Measurements from ENCODE around the gene MORC1. TPM values are rescaled to one million over a fixed set of nuclear protein-coding genes. Genes with fewer than 3 reads are reported as not detected.

MORC1 gene
- total RNA-seq, 1 donor from 2014 or later: not detected

GRCh38 chr3:108973019-108973418 is 144.9 kb downstream of the MORC1 start:
- no peaks in the 10 kb centered on the region for H3K4me1 Mint-ChIP-seq (ENCODE audit: unreplicated experiment)
- no peaks in the 10 kb centered on the region for H3K27me3 Mint-ChIP-seq (ENCODE audit: unreplicated experiment)
- no peaks in the 10 kb centered on the region for H3K9me3 Mint-ChIP-seq (ENCODE audit: unreplicated experiment)
- no peaks in the 10 kb centered on the region for H3K36me3 Mint-ChIP-seq (ENCODE audit: unreplicated experiment)
- H3K27ac Mint-ChIP-seq (ENCODE audit: unreplicated experiment): no peak overlapping the region
- no peak for DNase-seq (ENCODE audit: extremely low spot score, unreplicated experiment)
- H3K4me3 Mint-ChIP-seq (ENCODE audit: unreplicated experiment): no peak overlapping the region
- no peak for TF ChIP-seq CTCF (IDR thresholded peaks at IDR 0.05)

DNA sequence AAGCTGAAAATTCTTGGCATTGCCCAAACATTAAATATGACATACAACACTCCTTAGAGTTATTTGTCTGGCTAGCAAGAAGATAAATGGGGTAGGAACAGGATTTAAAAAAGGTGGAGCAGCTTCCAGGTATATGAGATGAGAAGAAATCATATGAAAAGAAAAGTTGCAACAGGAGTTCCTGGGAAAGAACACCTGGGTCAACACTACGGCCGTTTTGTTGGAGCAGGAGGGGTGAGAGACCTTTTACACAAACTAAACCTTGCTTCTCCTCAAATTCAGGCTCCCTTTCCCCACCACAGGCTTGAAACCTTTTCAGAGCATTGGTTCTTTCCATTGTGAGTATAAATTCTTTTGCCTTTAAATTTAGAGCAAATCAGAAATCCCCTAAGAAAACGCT is 145.5 kb downstream of the MORC1 start:
- H3K27ac Mint-ChIP-seq (ENCODE audit: unreplicated experiment): no peak overlapping the region
- TF ChIP-seq CTCF (IDR thresholded peaks at IDR 0.05): no peak
- no peaks in the 10 kb centered on the region for H3K9me3 Mint-ChIP-seq (ENCODE audit: unreplicated experiment)
- H3K36me3 Mint-ChIP-seq (ENCODE audit: unreplicated experiment): no peaks in the 10 kb centered on the region
- H3K4me3 Mint-ChIP-seq (ENCODE audit: unreplicated experiment): no peak overlapping the region
- H3K27me3 Mint-ChIP-seq (ENCODE audit: unreplicated experiment): peaks cover 2% of the 10 kb centered on the region
- no peaks in the 10 kb centered on the region for H3K4me1 Mint-ChIP-seq (ENCODE audit: unreplicated experiment)
- DNase-seq (ENCODE audit: extremely low spot score, unreplicated experiment): no peak

DNA sequence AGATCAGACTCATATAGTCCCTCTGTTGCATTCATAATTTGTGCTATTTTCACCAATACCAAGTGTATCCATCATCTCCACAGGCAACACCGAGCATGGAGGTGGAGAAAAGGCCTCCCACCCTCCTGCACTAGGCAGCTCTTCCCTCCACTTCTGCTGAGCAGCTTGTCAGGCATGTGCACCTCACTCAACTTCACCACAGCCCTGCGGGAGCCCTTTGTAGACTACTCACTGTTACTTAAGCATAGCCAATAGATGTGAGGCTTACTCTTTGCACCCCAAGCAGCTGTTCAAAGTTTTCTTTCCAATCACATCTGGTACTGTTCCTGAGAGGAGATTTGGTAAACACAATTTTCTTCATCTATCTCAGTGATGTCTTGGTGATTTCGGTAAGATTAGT is 147.4 kb downstream of the MORC1 start:
- no peaks in the 10 kb centered on the region for H3K36me3 Mint-ChIP-seq (ENCODE audit: unreplicated experiment)
- peaks cover 3% of the 10 kb centered on the region for H3K27me3 Mint-ChIP-seq (ENCODE audit: unreplicated experiment)
- H3K4me3 Mint-ChIP-seq (ENCODE audit: unreplicated experiment): no peak overlapping the region
- TF ChIP-seq CTCF (IDR thresholded peaks at IDR 0.05): no peak
- DNase-seq (ENCODE audit: extremely low spot score, unreplicated experiment): no peak
- no peaks in the 10 kb centered on the region for H3K9me3 Mint-ChIP-seq (ENCODE audit: unreplicated experiment)
- H3K27ac Mint-ChIP-seq (ENCODE audit: unreplicated experiment): no peak overlapping the region
- no peaks in the 10 kb centered on the region for H3K4me1 Mint-ChIP-seq (ENCODE audit: unreplicated experiment)

GRCh38 chr3:108966773-108967172 is 151.2 kb downstream of the MORC1 start:
- Mint-ChIP-seq H3K36me3 (ENCODE audit: unreplicated experiment) (no peaks in the 10 kb centered on the region), H3K4me1 (ENCODE audit: unreplicated experiment) (no peaks in the 10 kb centered on the region), H3K9me3 (ENCODE audit: unreplicated experiment) (no peaks in the 10 kb centered on the region), H3K4me3 (ENCODE audit: unreplicated experiment) (no peak overlapping the region), H3K27me3 (ENCODE audit: unreplicated experiment) (peaks cover 3% of the 10 kb centered on the region), H3K27ac (ENCODE audit: unreplicated experiment) (no peak overlapping the region)
- DNase-seq (ENCODE audit: extremely low spot score, unreplicated experiment): no peak
- no peak for TF ChIP-seq CTCF (IDR thresholded peaks at IDR 0.05)

DNA sequence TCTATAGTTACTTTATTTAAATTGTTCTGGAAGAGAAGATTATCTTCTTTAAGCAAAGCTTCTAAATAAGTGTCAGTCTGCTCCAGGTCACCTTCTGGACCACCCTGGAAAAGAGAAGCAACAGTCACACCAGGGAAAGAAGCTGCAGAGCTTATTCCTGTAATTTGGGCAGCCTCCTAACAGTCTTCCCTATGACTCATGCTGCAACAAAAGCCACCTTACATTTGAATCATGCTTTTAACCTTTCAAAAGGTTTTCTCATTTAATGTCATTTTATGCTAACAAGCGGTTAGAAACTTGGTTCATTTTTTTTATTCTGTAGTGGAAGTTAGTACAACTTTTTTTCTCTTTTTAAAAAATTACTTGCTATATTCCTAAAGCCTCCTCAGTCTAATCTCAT is 158.9 kb downstream of the MORC1 start:
- TF ChIP-seq CTCF (IDR thresholded peaks at IDR 0.05): no peak
- DNase-seq (ENCODE audit: extremely low spot score, unreplicated experiment): no peak
- no peak overlapping the region for H3K27ac Mint-ChIP-seq (ENCODE audit: unreplicated experiment)
- H3K4me3 Mint-ChIP-seq (ENCODE audit: unreplicated experiment): no peak overlapping the region
- no peaks in the 10 kb centered on the region for H3K36me3 Mint-ChIP-seq (ENCODE audit: unreplicated experiment)
- no peaks in the 10 kb centered on the region for H3K9me3 Mint-ChIP-seq (ENCODE audit: unreplicated experiment)
- H3K27me3 Mint-ChIP-seq (ENCODE audit: unreplicated experiment): peaks cover 17% of the 10 kb centered on the region
- no peaks in the 10 kb centered on the region for H3K4me1 Mint-ChIP-seq (ENCODE audit: unreplicated experiment)
